Activated T-helper 17 cell treated with anti-CD3 and anti-CD28 coated beads, Interleukin-2, amount 50 U/mL, for 72 hours (primary cell): ENCODE results near the gene AURKB. TPM values are rescaled to one million over a fixed set of nuclear protein-coding genes. Genes with fewer than 3 reads are reported as not detected.

Experiments
- total RNA-seq, 2 donors: library from RNA; stranded (reverse); gene quantifications; one replicate each; pipeline ENCODE4 v1.2.3, GENCODE V29; 2022

Gene AURKB
- total RNA-seq, 2 donors from 2014 or later, result 158 to 161 TPM

Other genes starting within 250 kb of the AURKB start
- under 1 TPM; 0.15 to 0.77 TPM for gene GUCY2D, start 208.0 kb downstream of the AURKB start, total RNA-seq
- under 1 TPM in 1 of 2 donors, not detected in 1; 0.61 TPM for gene ALOX15B, start 171.5 kb downstream of the AURKB start, total RNA-seq
- 1 to 10 TPM; 1.1 to 6.2 TPM for gene ALOX12B, start 122.9 kb downstream of the AURKB start, total RNA-seq
- 1 to 10 TPM in 1 of 2 donors, under 1 TPM in 1; 0.13 to 1.3 TPM for gene ALOXE3, start 92.1 kb downstream of the AURKB start, total RNA-seq
- gene HES7, start 86.5 kb downstream of the AURKB start, total RNA-seq, result 10 to 100 TPM in 1 of 2 donors, 1 to 10 TPM in 1; 2.9 to 10.0 TPM
- gene PER1, start 58.2 kb downstream of the AURKB start, total RNA-seq, result 100 to 1,000 TPM in 1 of 2 donors, 10 to 100 TPM in 1; 52.0 to 269 TPM
- 10 to 100 TPM; 41.7 to 66.2 TPM for gene VAMP2, start 47.6 kb downstream of the AURKB start, total RNA-seq
- gene TMEM107, start 34.2 kb downstream of the AURKB start, total RNA-seq, result 10 to 100 TPM; 43.3 to 45.3 TPM
- 1 to 10 TPM; 4.7 to 7.0 TPM for gene BORCS6, start 20.4 kb downstream of the AURKB start, total RNA-seq
- gene CTC1, start 37.5 kb upstream of the AURKB start, total RNA-seq, result 10 to 100 TPM; 53.8 to 80.4 TPM
- gene PFAS, start 38.7 kb upstream of the AURKB start, total RNA-seq, result 100 to 1,000 TPM in 1 of 2 donors, 10 to 100 TPM in 1; 53.9 to 143 TPM
- gene RANGRF, start 78.1 kb upstream of the AURKB start, total RNA-seq, result 10 to 100 TPM; 44.9 to 56.0 TPM
- 1 to 10 TPM; 3.6 to 4.3 TPM for gene SLC25A35, start 84.8 kb upstream of the AURKB start, total RNA-seq
- not detected for gene ARHGEF15, start 99.7 kb upstream of the AURKB start, total RNA-seq
- not detected for gene ODF4, start 129.3 kb upstream of the AURKB start, total RNA-seq
- gene RPL26, start 172.6 kb upstream of the AURKB start, total RNA-seq, result 1,000 to 10,000 TPM; 2,606 to 3,397 TPM
- under 1 TPM; 0.09 to 0.21 TPM for gene RNF222, start 187.3 kb upstream of the AURKB start, total RNA-seq
- gene NDEL1, start 225.3 kb upstream of the AURKB start, total RNA-seq, result 10 to 100 TPM; 71.9 to 74.1 TPM